Skeletal muscle cell (primary cell): Measurements from ENCODE around the gene SLC17A7.
"Not testable (repeated sequence)": the region's sequence is repeated elsewhere in the genome, so short reads cannot be mapped to it uniquely, and the experiment has no call there.

Experiments used
- DNase-seq: peaks from one replicate; pipeline ENCODE4 v3.0.0-alpha.2; 2010; ENCODE audit warnings: low read depth
- H3K4me3 ChIP-seq: 2 replicates; pipeline ENCODE4 v1.5.1; 2011; ENCODE audit warnings: low read depth, mild to moderate bottlenecking, control low read depth, low read length, moderate library complexity

Gene SLC17A7

DNA sequence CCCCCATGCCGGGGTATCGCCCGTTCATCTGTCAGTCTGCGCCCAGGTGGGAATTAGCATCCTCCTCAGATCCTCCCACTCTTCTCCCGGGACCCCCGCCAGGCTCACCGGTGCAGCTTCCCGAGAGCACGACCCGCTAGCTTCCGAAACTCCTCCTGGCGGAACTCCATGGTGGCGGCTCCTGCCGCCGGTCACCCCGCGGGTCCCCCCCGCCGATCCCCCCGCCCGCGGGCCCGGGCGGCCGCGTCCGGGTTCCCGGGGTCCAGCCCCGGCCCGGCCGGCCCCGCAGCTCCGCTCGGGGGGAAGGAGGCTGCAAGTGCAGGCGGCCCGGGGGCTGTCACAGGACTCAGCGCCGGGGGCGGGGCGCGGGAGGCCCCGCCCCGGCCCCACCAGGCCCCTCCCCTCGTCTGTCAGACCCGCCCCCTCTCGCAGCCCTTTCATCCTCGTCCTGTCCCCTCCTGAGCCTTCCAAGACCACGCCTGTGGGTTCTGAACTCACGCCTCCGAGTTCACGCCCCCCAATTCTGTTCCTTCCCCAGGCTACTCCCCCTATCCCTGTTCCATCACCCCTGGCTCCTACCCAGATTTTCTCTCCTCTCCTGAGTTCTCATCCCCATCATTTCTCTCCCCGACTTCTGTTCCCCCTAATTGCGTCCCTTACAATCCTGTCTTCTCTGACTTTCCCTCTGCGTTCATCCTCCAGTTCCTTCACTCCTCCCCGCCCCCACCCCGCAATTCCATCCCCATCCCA lies at the start of gene SLC17A7:
SLC17A7 (minus strand) TSS at position 318 of the 750 bp plus-strand sequence; CDS start at position 170, 148 bp downstream.
- H3K4me3 ChIP-seq = peak within 1 kb of the TSS; percentile 65
- DNase-seq = no peak

DNA sequence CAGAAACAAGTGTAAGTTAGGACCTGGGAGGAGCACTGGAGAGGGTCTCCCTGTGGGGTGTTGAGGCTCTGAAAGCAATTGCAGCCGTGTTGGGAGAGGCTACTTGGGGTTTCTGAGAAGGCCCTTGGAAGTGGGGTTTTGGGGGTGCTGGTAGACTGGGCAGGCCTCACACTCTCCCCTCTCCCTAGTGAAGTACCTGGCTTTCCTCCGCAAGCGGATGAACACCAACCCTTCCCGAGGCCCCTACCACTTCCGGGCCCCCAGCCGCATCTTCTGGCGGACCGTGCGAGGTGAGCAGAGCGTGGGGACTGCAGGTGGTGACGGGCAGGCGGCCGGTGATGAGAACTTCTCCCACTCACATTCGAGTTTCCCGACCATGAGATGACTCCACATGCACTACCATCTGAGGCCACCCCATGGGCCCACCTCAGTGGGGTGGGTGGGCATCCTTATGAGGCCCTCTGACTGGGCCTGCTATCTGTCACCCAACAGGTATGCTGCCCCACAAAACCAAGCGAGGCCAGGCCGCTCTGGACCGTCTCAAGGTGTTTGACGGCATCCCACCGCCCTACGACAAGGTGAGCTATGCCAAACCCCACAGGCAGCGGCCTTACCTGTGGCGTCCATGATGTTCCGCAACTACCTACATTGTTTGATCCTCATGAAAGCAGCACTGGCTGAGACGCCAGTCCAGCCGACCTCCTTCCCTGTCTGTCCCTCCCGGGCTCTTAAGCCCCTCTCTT lies 49.1 kb upstream of the SLC17A7 start:
- DNase-seq = no peak
- no peak overlapping the region for H3K4me3 ChIP-seq

DNA sequence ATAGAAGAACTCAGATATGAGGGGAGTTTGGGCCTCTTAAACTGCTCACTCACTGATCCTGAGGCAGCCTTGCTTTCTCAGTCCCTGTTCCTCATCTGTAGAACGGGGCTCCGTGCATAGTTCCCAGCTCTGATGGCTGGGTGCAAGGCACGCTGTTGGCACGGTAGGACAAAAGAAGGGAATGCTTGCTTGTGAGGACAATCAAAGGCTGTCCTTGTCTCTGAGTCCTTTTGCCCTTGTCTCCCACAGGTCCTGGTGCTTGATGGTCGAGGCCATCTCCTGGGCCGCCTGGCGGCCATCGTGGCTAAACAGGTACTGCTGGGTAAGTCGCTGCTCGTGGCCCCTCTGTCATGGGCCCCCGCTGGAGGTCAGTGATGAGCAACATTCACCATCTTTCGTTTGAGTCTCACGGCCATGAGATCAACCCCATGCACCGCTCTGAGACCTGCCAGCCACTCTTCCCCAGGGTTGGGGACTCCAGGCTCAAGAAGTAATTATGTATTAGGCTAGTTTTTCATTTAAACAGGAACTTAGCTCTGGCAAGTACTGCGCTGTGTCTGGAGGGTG lies 48.4 kb upstream of the SLC17A7 start:
- H3K4me3 ChIP-seq = peak overlapping the region; percentile 99
- DNase-seq = no peak

DNA sequence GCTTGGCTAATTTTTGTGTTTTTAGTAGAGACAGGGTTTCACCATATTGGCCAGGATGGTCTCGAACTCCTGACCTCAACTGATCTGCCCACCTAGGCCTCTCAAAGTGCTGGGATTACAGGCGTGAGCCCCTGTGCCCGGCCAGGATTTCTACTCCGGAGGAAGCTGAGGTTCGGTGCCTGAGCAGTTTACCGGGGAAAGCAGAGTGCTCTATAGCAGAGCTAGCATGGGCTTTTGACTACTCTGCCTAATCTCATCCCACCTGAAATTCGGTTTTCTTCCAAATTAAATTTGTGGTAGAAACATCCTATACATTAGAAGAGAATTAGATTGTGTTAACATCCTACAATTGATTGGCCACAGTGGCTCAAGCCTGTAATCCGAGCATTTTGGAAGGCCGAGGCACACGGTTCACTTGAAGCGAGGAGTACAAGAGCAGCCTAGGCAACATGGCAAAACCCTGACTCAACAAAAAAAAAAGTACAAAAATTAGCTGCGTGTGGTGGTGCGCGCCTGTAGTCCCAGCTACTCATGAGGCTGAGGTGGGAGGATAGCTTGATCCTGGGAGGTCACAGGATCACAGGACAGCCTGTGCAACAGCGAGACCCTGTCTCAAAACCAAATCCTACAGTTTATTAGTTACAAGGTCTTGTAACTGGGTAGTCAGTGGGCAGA lies 47.7 kb upstream of the SLC17A7 start:
- peak overlapping the region; percentile 99 for H3K4me3 ChIP-seq
- DNase-seq = no peak

DNA sequence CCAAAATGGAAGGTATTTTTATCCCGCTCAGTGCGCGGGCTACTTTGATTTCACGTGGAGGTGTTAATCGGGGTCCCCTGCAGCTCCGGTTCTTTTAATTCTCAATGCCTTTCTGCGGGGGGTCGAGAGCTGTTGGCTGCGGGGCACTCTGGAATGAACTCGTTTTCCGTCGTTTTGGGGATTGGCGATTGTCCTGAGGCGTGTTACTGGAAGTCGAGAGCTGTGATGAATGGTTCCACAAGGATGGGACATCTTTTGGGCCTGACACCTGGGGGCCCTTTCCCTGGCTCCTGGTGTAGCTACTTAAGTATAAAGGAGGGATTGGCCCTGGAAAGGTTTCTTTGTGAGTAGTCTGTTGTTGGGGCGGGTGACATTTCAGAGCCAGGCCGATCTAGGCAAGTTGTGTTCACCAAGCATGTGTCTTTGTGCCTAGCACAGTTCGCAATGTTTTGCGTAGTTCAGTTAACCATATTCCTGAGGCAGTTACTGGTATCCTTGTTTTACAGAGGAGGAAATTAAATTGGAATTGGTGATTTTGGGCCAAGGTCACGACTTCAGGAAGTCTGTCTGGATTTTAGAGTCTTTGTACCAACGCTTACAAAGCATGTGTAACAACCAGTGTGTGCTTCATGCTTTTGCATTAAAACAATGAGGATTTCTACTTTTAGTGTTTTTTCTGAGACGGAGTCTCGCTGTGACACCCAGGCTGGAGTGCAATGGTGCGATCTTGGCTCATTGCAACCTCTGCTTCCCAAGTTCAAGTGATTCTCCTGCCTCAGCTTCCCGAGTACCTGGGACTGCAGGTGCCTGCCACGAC lies 46.9 kb upstream of the SLC17A7 start:
- no peak for DNase-seq
- peak overlapping the region; percentile 99 for H3K4me3 ChIP-seq

DNA sequence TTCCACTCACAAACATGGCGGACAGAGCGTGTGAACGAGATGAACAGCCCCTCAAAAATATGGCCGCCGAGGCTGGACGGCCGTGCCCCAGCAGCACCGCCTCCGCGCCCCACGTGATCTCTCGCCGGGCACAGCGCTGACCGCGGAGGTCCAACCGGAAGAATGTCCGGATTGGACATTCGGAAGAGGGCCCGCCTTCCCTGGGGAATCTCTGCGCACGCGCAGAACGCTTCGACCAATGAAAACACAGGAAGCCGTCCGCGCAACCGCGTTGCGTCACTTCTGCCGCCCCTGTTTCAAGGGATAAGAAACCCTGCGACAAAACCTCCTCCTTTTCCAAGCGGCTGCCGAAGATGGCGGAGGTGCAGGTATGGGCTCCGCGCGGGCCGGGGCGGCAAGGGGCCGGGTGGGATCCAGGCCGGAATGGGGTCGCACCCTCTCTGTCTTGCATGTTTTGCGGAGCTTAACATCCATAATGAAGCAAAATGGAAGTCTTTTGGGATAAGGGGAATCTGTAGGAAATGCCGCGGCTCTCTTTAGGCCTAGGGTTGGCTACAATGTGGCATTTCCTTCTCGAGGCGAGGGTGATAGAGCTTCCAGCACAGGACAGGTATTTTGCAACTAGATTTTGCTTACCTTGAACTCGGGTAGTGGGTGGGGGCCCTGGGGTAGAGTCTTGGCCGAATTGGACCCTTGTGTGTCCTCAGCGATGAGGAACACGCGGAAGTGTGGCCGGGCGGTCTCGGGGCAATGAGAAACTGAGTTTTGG lies 46.1 kb upstream of the SLC17A7 start, which contains the start of gene RPL13A:
RPL13A (plus strand) TSS at position 332 of the 769 bp plus-strand sequence; CDS start at position 354, 22 bp downstream.
- peak within 1 kb of the TSS; percentile 99 for H3K4me3 ChIP-seq
- DNase-seq = peak; percentile 97

DNA sequence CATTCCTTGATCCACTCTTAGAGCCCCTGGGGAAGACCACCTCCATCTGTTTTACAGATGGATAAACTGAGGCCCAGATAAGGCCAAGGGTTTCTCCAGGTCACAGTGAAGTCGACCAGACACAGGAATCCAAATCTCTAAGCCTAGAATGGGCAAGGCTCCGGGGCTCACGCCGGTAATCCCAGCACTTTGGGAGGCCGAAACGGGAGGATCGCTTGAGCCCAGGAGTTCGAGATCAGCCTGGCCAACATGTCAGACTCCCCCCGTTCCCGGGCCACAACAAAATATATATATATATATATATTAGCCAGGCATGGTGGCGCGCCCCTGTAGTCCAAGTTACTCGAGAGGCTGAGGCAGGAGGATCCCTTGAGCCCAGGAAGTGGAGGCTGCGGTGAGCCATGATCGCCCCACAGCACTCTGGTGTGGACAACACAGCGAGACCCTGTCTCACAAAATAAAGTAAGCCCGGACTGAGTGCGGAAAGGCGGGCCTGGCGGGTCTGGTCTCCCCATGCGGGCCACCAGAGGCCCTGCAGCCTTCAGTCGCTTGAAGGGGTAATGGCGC lies 45.5 kb upstream of the SLC17A7 start:
- H3K4me3 ChIP-seq = no peak overlapping the region
- DNase-seq = no peak

DNA sequence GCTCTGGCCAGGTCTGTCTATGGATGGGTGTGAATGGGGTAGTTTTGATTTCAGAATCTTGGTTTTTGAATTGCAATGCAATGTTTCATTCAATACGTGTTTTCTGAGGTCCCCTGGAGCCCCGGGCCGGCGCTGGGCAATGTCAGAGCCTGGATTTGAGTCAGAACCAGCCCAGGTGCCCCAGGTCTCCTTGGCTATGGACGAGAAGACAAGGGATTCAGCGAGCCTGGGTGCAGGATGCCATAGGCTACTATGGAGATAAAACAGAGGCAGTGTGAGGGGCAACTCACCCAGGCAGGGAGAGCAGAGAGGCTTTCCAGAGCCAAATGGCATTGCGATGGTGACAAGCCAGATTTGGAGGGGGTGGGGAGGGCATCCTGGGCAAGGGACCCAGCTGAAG lies 44.9 kb upstream of the SLC17A7 start:
- no peak for DNase-seq
- no peak overlapping the region for H3K4me3 ChIP-seq

DNA sequence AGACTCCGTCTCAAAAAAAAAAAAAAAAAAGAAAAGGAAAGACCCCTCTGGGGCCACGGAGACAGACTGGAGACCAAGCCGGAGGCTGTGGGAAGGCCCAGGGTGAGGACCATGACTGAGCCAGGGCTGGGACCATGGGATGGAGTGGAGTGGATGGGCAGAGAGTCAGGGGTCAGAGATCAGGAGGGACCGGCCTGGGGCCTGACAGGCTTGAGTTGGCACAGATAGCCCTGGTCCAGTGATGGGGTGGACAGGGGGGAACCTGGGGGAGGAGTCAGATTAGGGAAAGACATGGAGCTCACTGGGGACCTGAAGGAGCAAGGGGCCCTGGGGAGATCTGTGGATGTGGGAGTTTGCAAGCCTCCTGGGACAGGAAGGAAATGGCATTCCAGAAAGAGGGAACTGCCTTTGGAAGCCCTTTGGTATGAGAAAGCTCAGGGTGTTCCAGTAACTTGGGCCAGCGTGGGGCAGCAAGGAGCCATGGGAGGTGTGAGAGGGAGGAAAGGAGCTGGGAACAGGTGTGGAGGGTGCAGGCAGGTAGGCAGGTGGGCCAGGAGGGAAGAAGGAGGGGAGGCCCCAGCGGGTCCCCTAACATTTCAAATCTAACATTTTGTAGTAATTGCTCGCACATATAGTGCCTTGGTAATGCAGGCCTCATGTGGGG lies 39.8 kb upstream of the SLC17A7 start:
- no peak overlapping the region for H3K4me3 ChIP-seq

DNA sequence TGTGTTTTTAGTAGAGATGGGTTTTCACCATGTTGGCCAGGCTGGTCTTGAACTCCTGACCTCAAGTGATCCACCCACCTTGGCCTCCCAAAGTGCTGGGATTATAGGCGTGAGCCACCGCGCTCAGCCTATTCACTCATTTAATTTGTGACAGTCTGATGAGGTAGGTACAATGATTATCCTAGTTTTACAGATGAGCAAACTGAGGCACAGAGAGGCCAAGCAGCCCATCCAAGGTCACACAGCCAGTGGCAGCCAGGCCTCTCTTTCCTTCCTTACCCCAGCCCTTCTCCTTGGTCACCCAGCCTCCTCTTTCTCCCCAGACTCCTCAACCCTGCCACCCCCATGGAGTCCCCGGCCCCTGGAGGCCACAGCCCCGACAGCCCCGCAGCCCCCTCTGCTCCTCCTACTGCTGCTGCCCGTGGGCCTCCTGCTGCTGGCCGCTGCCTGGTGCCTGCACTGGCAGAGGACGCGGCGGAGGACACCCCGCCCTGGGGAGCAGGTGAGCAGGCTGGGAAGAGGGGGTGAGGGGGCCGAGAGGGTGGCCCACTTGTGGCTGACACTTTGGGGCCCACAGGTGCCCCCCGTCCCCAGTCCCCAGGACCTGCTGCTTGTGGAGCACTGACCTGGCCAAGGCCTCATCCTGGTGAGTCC lies 38.8 kb upstream of the SLC17A7 start:
- no peak for DNase-seq
- no peak overlapping the region for H3K4me3 ChIP-seq

More for the DNA sequence above, 39.8 kb upstream of the SLC17A7 start:
- no peak for DNase-seq

DNA sequence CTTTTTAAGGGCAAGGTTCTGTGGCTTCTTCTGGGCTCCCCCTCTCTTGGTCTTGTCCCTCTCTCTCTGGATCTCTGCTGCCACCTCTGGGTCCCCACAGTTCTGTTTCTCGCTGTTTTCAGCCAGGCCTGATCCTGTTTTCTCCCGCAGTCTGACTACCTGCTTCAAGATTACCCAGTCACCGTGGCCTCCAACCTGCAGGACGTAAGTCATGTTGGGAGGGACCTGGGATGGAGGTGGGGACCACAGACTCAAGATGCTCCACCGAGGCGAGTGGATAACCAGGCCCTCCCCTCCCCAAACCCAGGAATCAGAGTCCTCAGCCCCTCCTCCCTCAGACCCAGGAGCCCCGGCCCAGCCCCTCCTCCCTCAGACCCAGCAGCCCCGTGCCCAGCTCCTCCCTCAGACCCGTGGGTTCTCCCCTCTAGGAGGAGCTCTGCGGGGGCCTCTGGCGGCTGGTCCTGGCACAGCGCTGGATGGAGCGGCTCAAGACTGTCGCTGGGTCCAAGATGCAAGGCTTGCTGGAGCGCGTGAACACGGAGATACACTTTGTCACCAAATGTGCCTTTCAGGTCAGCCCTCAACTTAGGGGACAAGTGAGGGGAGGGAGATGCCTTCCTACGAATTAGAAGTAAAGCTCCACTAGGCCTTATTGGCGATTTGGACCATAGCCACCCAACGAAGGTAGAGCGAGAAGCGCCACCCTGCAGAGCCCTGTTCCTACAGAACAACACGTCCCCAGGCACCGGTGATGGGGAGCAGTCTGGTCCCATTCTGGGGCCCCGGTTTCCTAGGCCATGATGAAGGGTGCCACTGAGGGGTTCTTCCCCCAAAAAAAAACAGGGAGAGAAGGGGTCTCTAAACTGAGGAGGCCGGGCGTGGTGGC lies 34.9 kb upstream of the SLC17A7 start:
- no peak overlapping the region for H3K4me3 ChIP-seq
- DNase-seq = no peak

DNA sequence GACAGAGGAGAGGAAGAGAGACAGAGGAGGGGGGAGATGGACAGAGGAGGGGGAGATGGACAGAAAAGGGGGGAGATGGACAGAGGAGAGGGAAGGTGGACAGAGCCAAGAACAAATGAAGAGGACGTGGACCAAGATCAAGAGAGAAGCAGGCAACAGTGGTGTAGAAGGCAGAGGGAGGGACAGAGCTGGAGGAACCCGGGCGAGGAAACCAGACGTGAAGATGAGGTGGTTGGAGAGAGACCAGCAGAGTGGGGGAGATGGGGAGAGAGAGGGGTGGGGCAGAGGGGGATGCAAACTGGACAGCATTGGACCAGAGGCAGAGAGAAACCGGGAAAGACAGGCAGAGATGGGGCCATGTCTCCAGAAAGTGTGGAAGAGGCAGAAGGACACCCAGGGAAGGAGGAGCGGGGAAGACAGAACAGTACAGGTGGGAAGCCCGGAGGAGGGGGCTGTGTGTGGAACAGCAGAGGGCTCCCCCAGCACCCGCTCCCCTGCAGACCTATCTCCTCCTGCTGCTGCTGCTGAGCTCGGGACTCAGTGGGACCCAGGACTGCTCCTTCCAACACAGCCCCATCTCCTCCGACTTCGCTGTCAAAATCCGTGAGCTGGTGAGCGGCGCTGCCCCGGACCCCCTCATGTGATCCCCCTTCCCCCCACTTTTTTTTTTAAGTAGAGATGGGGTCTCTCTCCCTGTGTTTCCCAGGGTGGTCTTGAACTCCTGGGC lies 34.0 kb upstream of the SLC17A7 start:
- DNase-seq = no peak

DNA sequence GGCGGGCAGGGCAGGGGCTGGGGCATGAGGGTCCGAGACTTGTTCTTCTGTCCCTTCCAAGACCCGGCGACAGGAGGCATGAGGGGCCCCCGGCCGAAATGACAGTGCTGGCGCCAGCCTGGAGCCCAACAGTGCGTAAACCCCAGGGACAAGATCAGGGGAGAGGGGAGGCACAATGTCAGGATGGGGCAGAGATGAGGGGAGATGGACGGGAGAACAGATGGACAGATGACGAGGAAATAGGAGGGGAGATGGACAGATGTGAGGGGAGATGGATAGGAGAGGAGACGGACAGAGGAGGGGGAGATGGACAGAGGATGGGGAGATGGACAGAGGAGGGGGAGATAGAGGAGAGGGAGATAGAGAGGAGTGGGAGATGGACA lies 33.2 kb upstream of the SLC17A7 start:
- H3K4me3 ChIP-seq = peak overlapping the region; percentile 68
- no peak for DNase-seq

More for the DNA sequence above, 34.0 kb upstream of the SLC17A7 start:
- H3K4me3 ChIP-seq = no peak overlapping the region

DNA sequence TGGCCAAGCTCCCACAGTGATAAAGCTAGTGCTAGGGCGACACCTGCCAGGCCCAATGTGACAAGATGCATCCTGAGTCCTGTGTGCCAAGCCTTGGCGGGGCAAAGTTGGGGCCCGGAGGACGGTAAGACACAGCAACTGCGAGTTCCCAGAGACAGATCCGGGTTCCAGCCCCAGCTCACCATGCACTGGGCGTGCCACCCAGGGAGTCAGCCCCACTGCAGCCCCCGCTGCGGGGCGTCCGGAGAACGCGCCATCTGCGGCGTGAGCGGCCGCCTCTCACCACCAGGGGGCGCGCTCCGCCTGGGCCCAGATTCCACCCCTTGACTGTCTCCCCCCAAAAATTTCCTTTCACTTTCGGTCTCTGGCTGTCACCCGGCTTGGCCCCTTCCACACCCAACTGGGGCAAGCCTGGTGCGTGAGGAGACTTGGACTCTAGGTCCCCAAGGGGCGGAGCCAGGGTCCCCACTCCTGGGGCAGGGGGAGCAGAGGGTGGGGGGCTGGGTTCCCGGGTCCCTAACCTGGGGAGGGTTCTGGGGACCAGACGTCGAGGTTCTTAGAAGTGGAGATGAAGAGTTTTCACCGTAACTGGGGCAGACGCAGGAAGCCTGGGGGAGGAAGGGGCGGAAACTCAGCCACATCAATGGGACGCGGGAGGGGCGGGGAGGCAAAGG lies 32.7 kb upstream of the SLC17A7 start, which contains the start of gene FLT3LG:
FLT3LG (plus strand) TSS at position 348 of the 674 bp plus-strand sequence. CDS start 425 bp downstream, outside the sequence.
- H3K4me3 ChIP-seq = peak within 1 kb of the TSS; percentile 68
- no peak for DNase-seq

DNA sequence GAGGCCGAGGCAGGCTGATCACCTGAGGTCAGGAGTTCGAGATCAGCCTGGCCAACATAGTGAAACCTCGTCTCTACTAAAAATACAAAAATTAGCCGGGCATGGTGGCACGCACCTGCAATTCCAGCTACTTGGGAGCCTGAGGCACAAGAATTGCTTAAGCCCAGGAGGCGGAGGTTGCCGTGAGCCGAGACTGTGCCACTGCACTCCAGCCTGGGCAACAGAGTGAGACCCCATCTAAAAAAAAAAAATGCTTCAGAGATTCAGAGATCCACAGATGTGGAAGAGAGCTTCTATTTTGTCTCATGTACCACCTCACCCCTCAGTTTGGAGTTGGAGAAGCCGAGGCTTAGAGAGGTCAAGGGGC lies 32.2 kb upstream of the SLC17A7 start:
- not testable (repeated sequence) for DNase-seq
- H3K4me3 ChIP-seq = peak overlapping the region; percentile 68
